8988T (cell line): ENCODE data around the gene USP15.
"Not testable (repeated sequence)": the region's sequence is repeated elsewhere in the genome, so short reads cannot be mapped to it uniquely, and the experiment has no call there.

Experiments used
- DNase-seq: peaks from one replicate; pipeline ENCODE4 v3.0.0; 2011

The USP15 gene

GRCh38 chr12:62379026-62379722, 119.0 kb downstream of the USP15 start:
- DNase-seq: no peak

GRCh38 chr12:62379723-62380045, 119.5 kb downstream of the USP15 start:
- DNase-seq: no peak

- DNase-seq: no peak
Measured at GRCh38 chr12:62382526-62382925, 122.3 kb downstream of the USP15 start.

- no peak for DNase-seq
Measured at GRCh38 chr12:62396750-62397149, 136.5 kb downstream of the USP15 start.

- no peak for DNase-seq
Measured at GRCh38 chr12:62400135-62400534, 139.9 kb downstream of the USP15 start.

- DNase-seq: no peak
Measured at GRCh38 chr12:62401631-62402030, 141.4 kb downstream of the USP15 start.

- DNase-seq: no peak
Measured at GRCh38 chr12:62403031-62403430, 142.8 kb downstream of the USP15 start.

GRCh38 chr12:62407587-62407986, 147.4 kb downstream of the USP15 start:
- no peak for DNase-seq

- no peak for DNase-seq
Measured at GRCh38 chr12:62409068-62409467, 148.9 kb downstream of the USP15 start.

- no peak for DNase-seq
Measured at GRCh38 chr12:62414180-62414579, 154.0 kb downstream of the USP15 start.

- no peak for DNase-seq
Measured at GRCh38 chr12:62426089-62426488, 165.9 kb downstream of the USP15 start.

GRCh38 chr12:62429457-62429856, 169.3 kb downstream of the USP15 start:
- DNase-seq: no peak

- no peak for DNase-seq
Measured at GRCh38 chr12:62434494-62435302, 174.5 kb downstream of the USP15 start.

- DNase-seq: peak; percentile 59
Measured at GRCh38 chr12:62435303-62436163, 175.3 kb downstream of the USP15 start.

- no peak for DNase-seq
Measured at GRCh38 chr12:62436164-62436503, 175.9 kb downstream of the USP15 start.

GRCh38 chr12:62438098-62438692, 178.0 kb downstream of the USP15 start:
- peak; percentile 18 for DNase-seq

- no peak for DNase-seq
Measured at GRCh38 chr12:62446754-62447452, 186.7 kb downstream of the USP15 start.

GRCh38 chr12:62448436-62448835, 188.2 kb downstream of the USP15 start:
- no peak for DNase-seq

GRCh38 chr12:62455429-62455828, 195.2 kb downstream of the USP15 start:
- not testable (repeated sequence) for DNase-seq

GRCh38 chr12:62458626-62459025, 198.4 kb downstream of the USP15 start:
- no peak for DNase-seq

GRCh38 chr12:62459976-62460375, 199.8 kb downstream of the USP15 start:
- DNase-seq: no peak

- DNase-seq: not testable (repeated sequence)
Measured at GRCh38 chr12:62461171-62461837, 201.1 kb downstream of the USP15 start.
